CD4-positive, CD25-positive, alpha-beta regulatory T cell (primary cell): Measurements from ENCODE around the gene PLPP7. TPM values are rescaled to one million over a fixed set of nuclear protein-coding genes. Genes with fewer than 3 reads are reported as not detected.

ENCODE experiments used
- ATAC-seq, 2 donors: fragments of 150-1000 bp; cut with Tn5 transposase; one replicate each; pipeline ENCODE4 v1.10.0; 2021; ENCODE audit warnings: low read depth in 2 of 2, moderate number of reproducible peaks in 2 of 2, moderate library complexity in 1 of 2
- DNase-seq, 3 donors: peaks; one replicate each; pipeline versions ENCODE4 v3.0.0 to v3.0.0-alpha.2; 2012 to 2022; ENCODE audit warnings: mixed read lengths in 1 of 3
- H3K27ac ChIP-seq: one replicate; pipeline ENCODE4 v1.7.0; 2013; ENCODE audit warnings: mild to moderate bottlenecking, low read length; ENCODE audit not compliant: insufficient read depth, poor library complexity, severe bottlenecking
- H3K27me3 ChIP-seq: one replicate; pipeline ENCODE4 v1.7.0; 2013; ENCODE audit warnings: low read length; ENCODE audit not compliant: control insufficient read depth, insufficient read depth
- H3K36me3 ChIP-seq: one replicate; pipeline ENCODE4 v1.7.0; 2013; ENCODE audit warnings: mild to moderate bottlenecking, low read length, moderate library complexity; ENCODE audit not compliant: control insufficient read depth, insufficient read depth
- H3K4me1 ChIP-seq: 2 replicates; pipeline ENCODE4 v1.7.0; 2013; ENCODE audit warnings: mild to moderate bottlenecking, low read length; ENCODE audit not compliant: insufficient read depth, control insufficient read depth, poor library complexity, severe bottlenecking
- H3K4me3 ChIP-seq: one replicate; pipeline ENCODE4 v1.7.0; 2013; ENCODE audit warnings: low read depth, mild to moderate bottlenecking, low read length, moderate library complexity
- H3K9me3 ChIP-seq, 2 experiments: 1 replicate in 1 of 2; 2 replicates in 1 of 2; pipeline ENCODE4 v1.7.0; 2013; ENCODE audit warnings: low read length in 2 of 2, mild to moderate bottlenecking in 1 of 2, moderate library complexity in 1 of 2; ENCODE audit not compliant: control insufficient read depth in 2 of 2
- H3K27ac Mint-ChIP-seq, 3 donors: one replicate each; pipeline ENCODE4 v1.8.0; 2020 to 2022; ENCODE audit warnings: mild to moderate bottlenecking in 3 of 3, mixed read lengths in 3 of 3, moderate library complexity in 2 of 3
- H3K27me3 Mint-ChIP-seq: one replicate; pipeline ENCODE4 v1.8.0; 2022; ENCODE audit warnings: mild to moderate bottlenecking, mixed read lengths
- H3K36me3 Mint-ChIP-seq: one replicate; pipeline ENCODE4 v1.8.0; 2020; ENCODE audit warnings: mixed read lengths
- H3K4me1 Mint-ChIP-seq, 4 donors: one replicate each; pipeline ENCODE4 v1.8.0; 2020 to 2022; ENCODE audit warnings: mixed read lengths in 4 of 4, mild to moderate bottlenecking in 1 of 4
- H3K4me3 Mint-ChIP-seq, 4 donors: one replicate each; pipeline ENCODE4 v1.8.0; 2020 to 2022; ENCODE audit warnings: mild to moderate bottlenecking in 4 of 4, mixed read lengths in 4 of 4, moderate library complexity in 3 of 4
- H3K9me3 Mint-ChIP-seq, 7 donors: one replicate each; pipeline ENCODE4 v1.8.0; 2020 to 2022; ENCODE audit warnings: mixed read lengths in 7 of 7, mild to moderate bottlenecking in 3 of 7, moderate library complexity in 2 of 7
- polyA plus RNA-seq, 4 donors: library from polyadenylated mRNA; unstranded; fragments of 300-500 nt; fragmentation: Illumina TruSeq; gene quantifications; one replicate each; pipeline ENCODE4 v1.2.3, GENCODE V29; 2021
- total RNA-seq: library from RNA; stranded (reverse); gene quantifications from one replicate; pipeline ENCODE4 v1.2.3, GENCODE V29; 2022

PLPP7 gene
- total and polyA plus RNA-seq, 5 donors from 2014 or later: not detected

GRCh38 chr9:131282688-131283422, 6.7 kb upstream of the PLPP7 start:
- no peak overlapping the region for H3K27ac ChIP-seq
- H3K27me3 ChIP-seq: peaks cover 8% of the 10 kb centered on the region
- H3K27me3 Mint-ChIP-seq: peaks cover 23% of the 10 kb centered on the region
- H3K4me3 Mint-ChIP-seq: peak overlapping the region in 3 of 4 donors; percentile 16 to 74 (median 63)
- DNase-seq: no peak
- H3K4me3 ChIP-seq: no peak overlapping the region
- H3K36me3 Mint-ChIP-seq: no peaks in the 10 kb centered on the region
- H3K9me3 Mint-ChIP-seq: peaks cover 0 to 2% (median 0%) of the 10 kb centered on the region in 7 donors
- H3K36me3 ChIP-seq: no peaks in the 10 kb centered on the region
- H3K4me1 ChIP-seq: peaks cover 28% of the 10 kb centered on the region
- ATAC-seq: no peak
- H3K27ac Mint-ChIP-seq: no peak overlapping the region
- H3K4me1 Mint-ChIP-seq: peaks cover 3 to 39% (median 25%) of the 10 kb centered on the region in 4 donors
- no peaks in the 10 kb centered on the region for H3K9me3 ChIP-seq

GRCh38 chr9:131284856-131285255, 4.7 kb upstream of the PLPP7 start:
- Histone ChIP-seq H3K9me3 (no peaks in the 10 kb centered on the region), H3K4me1 (peaks cover 11% of the 10 kb centered on the region), H3K4me3 (no peak overlapping the region), H3K36me3 (no peaks in the 10 kb centered on the region), H3K27me3 (peaks cover 8% of the 10 kb centered on the region), H3K27ac (no peak overlapping the region)
- ATAC-seq (no peak), DNase-seq (no peak)
- Mint-ChIP-seq H3K36me3 (no peaks in the 10 kb centered on the region), H3K9me3 (peaks cover 0 to 2% (median 0%) of the 10 kb centered on the region in 7 donors), H3K27me3 (peaks cover 23% of the 10 kb centered on the region), H3K4me1 (peaks cover 3 to 21% (median 13%) of the 10 kb centered on the region in 4 donors), H3K4me3 (no peak overlapping the region), H3K27ac (peak overlapping the region in 1 of 3 donors; percentile 31)

- no peak for ATAC-seq
- DNase-seq: no peak
- Histone ChIP-seq H3K27ac (no peak overlapping the region), H3K9me3 (no peaks in the 10 kb centered on the region), H3K4me3 (no peak overlapping the region), H3K36me3 (no peaks in the 10 kb centered on the region), H3K27me3 (no peaks in the 10 kb centered on the region), H3K4me1 (peaks cover 9% of the 10 kb centered on the region)
- Mint-ChIP-seq H3K9me3 (no peaks in the 10 kb centered on the region), H3K4me1 (peaks cover 2 to 12% (median 4%) of the 10 kb centered on the region in 4 donors), H3K4me3 (no peak overlapping the region), H3K36me3 (no peaks in the 10 kb centered on the region), H3K27me3 (peaks cover 11% of the 10 kb centered on the region), H3K27ac (no peak overlapping the region)
These were observed 2.2 kb upstream of the PLPP7 start for GRCh38 chr9:131287359-131287758.

DNA sequence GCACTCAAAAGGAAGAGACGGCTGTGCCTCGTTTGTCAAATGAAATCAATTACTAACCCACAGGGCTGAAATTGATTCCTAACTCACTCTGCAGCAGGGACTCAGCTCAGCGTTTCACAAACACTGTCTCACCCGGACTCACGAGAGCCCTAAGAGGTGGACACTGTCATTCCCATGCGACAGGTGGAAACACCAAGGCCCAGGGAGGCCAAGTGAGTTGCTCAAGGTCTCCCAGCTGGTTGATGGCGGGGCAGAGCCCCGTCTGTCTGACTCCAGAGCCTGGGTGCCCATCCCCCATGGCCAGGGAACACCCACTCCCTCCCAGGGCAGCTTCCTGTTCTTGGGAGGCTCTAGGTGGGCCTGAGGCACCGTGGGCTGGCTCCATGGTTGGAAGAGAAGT, 1.3 kb upstream of the PLPP7 start:
- Mint-ChIP-seq H3K27me3 (peaks cover 8% of the 10 kb centered on the region), H3K4me1 (peaks cover 1 to 8% (median 3%) of the 10 kb centered on the region in 4 donors), H3K27ac (no peak overlapping the region), H3K9me3 (no peaks in the 10 kb centered on the region), H3K36me3 (no peaks in the 10 kb centered on the region), H3K4me3 (no peak overlapping the region)
- no peaks in the 10 kb centered on the region for H3K9me3 ChIP-seq
- no peak for ATAC-seq
- no peaks in the 10 kb centered on the region for H3K4me1 ChIP-seq
- H3K4me3 ChIP-seq: no peak overlapping the region
- DNase-seq: no peak
- no peaks in the 10 kb centered on the region for H3K36me3 ChIP-seq
- H3K27me3 ChIP-seq: no peaks in the 10 kb centered on the region
- H3K27ac ChIP-seq: no peak overlapping the region

- H3K27ac Mint-ChIP-seq: no peak overlapping the region
- H3K27me3 Mint-ChIP-seq: no peaks in the 10 kb centered on the region
- DNase-seq (no peak), ATAC-seq (no peak)
- H3K9me3 Mint-ChIP-seq: no peaks in the 10 kb centered on the region
- Histone ChIP-seq H3K36me3 (no peaks in the 10 kb centered on the region), H3K9me3 (no peaks in the 10 kb centered on the region), H3K4me3 (no peak overlapping the region), H3K4me1 (no peaks in the 10 kb centered on the region), H3K27me3 (no peaks in the 10 kb centered on the region), H3K27ac (no peak overlapping the region)
- no peaks in the 10 kb centered on the region for H3K36me3 Mint-ChIP-seq
- peaks cover 0 to 3% (median under 1%) of the 10 kb centered on the region in 4 donors for H3K4me1 Mint-ChIP-seq
- no peak overlapping the region for H3K4me3 Mint-ChIP-seq
These were observed 678 bp downstream of the PLPP7 start for GRCh38 chr9:131290036-131290766.

- Histone ChIP-seq H3K4me3 (no peak overlapping the region), H3K36me3 (no peaks in the 10 kb centered on the region), H3K27me3 (no peaks in the 10 kb centered on the region), H3K27ac (no peak overlapping the region), H3K9me3 (no peaks in the 10 kb centered on the region), H3K4me1 (no peaks in the 10 kb centered on the region)
- Mint-ChIP-seq H3K27ac (no peak overlapping the region), H3K4me3 (no peak overlapping the region), H3K4me1 (peaks cover 0 to 3% (median under 1%) of the 10 kb centered on the region in 4 donors), H3K27me3 (no peaks in the 10 kb centered on the region), H3K36me3 (no peaks in the 10 kb centered on the region), H3K9me3 (no peaks in the 10 kb centered on the region)
- ATAC-seq (no peak), DNase-seq (no peak)
These were observed 1.3 kb downstream of the PLPP7 start for GRCh38 chr9:131290767-131291370.

DNA sequence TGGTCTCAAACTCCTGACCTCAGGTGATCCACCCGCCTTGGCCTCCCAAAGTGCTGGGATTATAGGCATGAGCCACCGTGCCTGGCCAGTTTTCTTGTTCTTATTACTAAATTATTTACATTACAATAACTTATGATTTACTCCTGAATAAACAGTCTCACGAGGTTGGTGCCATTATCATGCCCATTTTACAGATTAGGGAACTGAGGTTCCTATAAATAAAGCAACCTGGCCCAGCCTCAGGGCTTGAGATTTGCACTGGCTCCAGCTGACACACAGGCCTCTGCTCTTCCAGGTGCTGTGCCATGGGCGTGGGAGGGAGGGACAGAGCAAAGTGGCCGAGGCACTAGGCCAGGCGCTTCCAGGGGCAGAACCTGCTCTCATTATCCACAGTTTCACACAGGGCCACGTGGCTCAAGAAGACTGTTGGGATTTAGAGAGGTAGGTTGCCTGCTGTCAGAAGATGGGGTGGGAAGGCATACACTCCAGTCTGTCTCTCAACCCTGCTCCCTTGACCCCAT, 2.3 kb downstream of the PLPP7 start:
- Mint-ChIP-seq H3K27me3 (no peaks in the 10 kb centered on the region), H3K9me3 (no peaks in the 10 kb centered on the region), H3K27ac (no peak overlapping the region), H3K4me3 (no peak overlapping the region), H3K36me3 (no peaks in the 10 kb centered on the region), H3K4me1 (peaks cover 0 to 1% (median 0%) of the 10 kb centered on the region in 4 donors)
- Histone ChIP-seq H3K9me3 (no peaks in the 10 kb centered on the region), H3K27me3 (no peaks in the 10 kb centered on the region), H3K4me1 (no peaks in the 10 kb centered on the region), H3K4me3 (no peak overlapping the region), H3K27ac (no peak overlapping the region), H3K36me3 (no peaks in the 10 kb centered on the region)
- no peak for ATAC-seq
- no peak for DNase-seq
